Activated CD4-positive, alpha-beta T cell treated with anti-CD3 and anti-CD28 coated beads, Interleukin-2, amount 10 ng/mL, durations not matched to agents 24 days and 14 days (primary cell): ENCODE data around the gene DAB2IP. TPM values are rescaled to one million over a fixed set of nuclear protein-coding genes. Genes with fewer than 3 reads are reported as not detected.

Experiments used
- DNase-seq: peaks from one replicate; pipeline ENCODE4 v3.0.0; 2022
- H3K27ac Mint-ChIP-seq: one replicate; pipeline ENCODE4 v1.8.0; 2022; ENCODE audit warnings: mild to moderate bottlenecking, mixed read lengths
- H3K27me3 Mint-ChIP-seq: one replicate; pipeline ENCODE4 v1.8.0; 2022; ENCODE audit warnings: mixed read lengths
- H3K36me3 Mint-ChIP-seq: one replicate; pipeline ENCODE4 v1.8.0; 2022; ENCODE audit warnings: low read depth, mild to moderate bottlenecking, mixed read lengths
- H3K4me1 Mint-ChIP-seq: one replicate; pipeline ENCODE4 v1.8.0; 2021; ENCODE audit warnings: mixed read lengths
- H3K4me3 Mint-ChIP-seq: one replicate; pipeline ENCODE4 v1.8.0; 2022; ENCODE audit warnings: mild to moderate bottlenecking, moderate library complexity, mixed read lengths
- H3K9me3 Mint-ChIP-seq: one replicate; pipeline ENCODE4 v1.8.0; 2021; ENCODE audit warnings: mixed read lengths
- intact Hi-C: fragments of 100-400 bp; cut with micrococcal nuclease; formaldehyde crosslinking; loops from one replicate; pipeline ENCODE4 v1.15.1; 2023
- total RNA-seq: library from RNA; stranded (reverse); gene quantifications from 2 replicates; pipeline ENCODE4 v1.2.3, GENCODE V29; 2022

DAB2IP gene
- total RNA-seq, 1 donor from 2014 or later: not detected

- Mint-ChIP-seq H3K9me3 (no peaks in the 10 kb centered on the region), H3K4me1 (no peaks in the 10 kb centered on the region), H3K36me3 (no peaks in the 10 kb centered on the region), H3K27ac (no peak overlapping the region), H3K4me3 (no peak overlapping the region), H3K27me3 (no peaks in the 10 kb centered on the region)
- DNase-seq: no peak
- intact Hi-C loops: no loop called here
Observed at GRCh38 chr9:121813519-121814210, 162.2 kb downstream of the DAB2IP start.

- Mint-ChIP-seq H3K27me3 (no peaks in the 10 kb centered on the region), H3K27ac (no peak overlapping the region), H3K4me3 (no peak overlapping the region), H3K9me3 (no peaks in the 10 kb centered on the region), H3K36me3 (no peaks in the 10 kb centered on the region), H3K4me1 (no peaks in the 10 kb centered on the region)
- intact Hi-C loops: no loop called here
- no peak for DNase-seq
Observed at GRCh38 chr9:121814594-121814993, 163.2 kb downstream of the DAB2IP start.

- no peak overlapping the region for H3K27ac Mint-ChIP-seq
- intact Hi-C loops: no loop called here
- H3K4me3 Mint-ChIP-seq: no peak overlapping the region
- no peaks in the 10 kb centered on the region for H3K4me1 Mint-ChIP-seq
- no peaks in the 10 kb centered on the region for H3K36me3 Mint-ChIP-seq
- H3K9me3 Mint-ChIP-seq: no peaks in the 10 kb centered on the region
- DNase-seq: no peak
- H3K27me3 Mint-ChIP-seq: no peaks in the 10 kb centered on the region
Observed at GRCh38 chr9:121815084-121815483, 163.7 kb downstream of the DAB2IP start.

- H3K9me3 Mint-ChIP-seq: no peaks in the 10 kb centered on the region
- no peaks in the 10 kb centered on the region for H3K36me3 Mint-ChIP-seq
- no peak overlapping the region for H3K27ac Mint-ChIP-seq
- no peak for DNase-seq
- H3K4me3 Mint-ChIP-seq: no peak overlapping the region
- intact Hi-C loops: no loop called here
- H3K4me1 Mint-ChIP-seq: no peaks in the 10 kb centered on the region
- no peaks in the 10 kb centered on the region for H3K27me3 Mint-ChIP-seq
Observed at GRCh38 chr9:121815546-121816448, 164.4 kb downstream of the DAB2IP start.

GRCh38 chr9:121816449-121816817 is 165.0 kb downstream of the DAB2IP start:
- H3K4me3 Mint-ChIP-seq: no peak overlapping the region
- H3K36me3 Mint-ChIP-seq: no peaks in the 10 kb centered on the region
- H3K9me3 Mint-ChIP-seq: no peaks in the 10 kb centered on the region
- no peak overlapping the region for H3K27ac Mint-ChIP-seq
- intact Hi-C loops: no loop called here
- no peaks in the 10 kb centered on the region for H3K4me1 Mint-ChIP-seq
- H3K27me3 Mint-ChIP-seq: no peaks in the 10 kb centered on the region
- DNase-seq: no peak

- no peaks in the 10 kb centered on the region for H3K36me3 Mint-ChIP-seq
- DNase-seq: no peak
- H3K4me3 Mint-ChIP-seq: no peak overlapping the region
- H3K4me1 Mint-ChIP-seq: no peaks in the 10 kb centered on the region
- intact Hi-C loops: no loop called here
- H3K27ac Mint-ChIP-seq: no peak overlapping the region
- H3K9me3 Mint-ChIP-seq: no peaks in the 10 kb centered on the region
- H3K27me3 Mint-ChIP-seq: no peaks in the 10 kb centered on the region
Observed at GRCh38 chr9:121816845-121817450, 165.5 kb downstream of the DAB2IP start.

- intact Hi-C loops: no loop called here
- no peaks in the 10 kb centered on the region for H3K27me3 Mint-ChIP-seq
- H3K4me1 Mint-ChIP-seq: no peaks in the 10 kb centered on the region
- DNase-seq: no peak
- H3K4me3 Mint-ChIP-seq: no peak overlapping the region
- no peaks in the 10 kb centered on the region for H3K36me3 Mint-ChIP-seq
- no peak overlapping the region for H3K27ac Mint-ChIP-seq
- H3K9me3 Mint-ChIP-seq: no peaks in the 10 kb centered on the region
Observed at GRCh38 chr9:121817476-121817875, 166.0 kb downstream of the DAB2IP start.

GRCh38 chr9:121818016-121818661 is 166.7 kb downstream of the DAB2IP start:
- Mint-ChIP-seq H3K27me3 (no peaks in the 10 kb centered on the region), H3K27ac (no peak overlapping the region), H3K9me3 (no peaks in the 10 kb centered on the region), H3K36me3 (no peaks in the 10 kb centered on the region), H3K4me1 (no peaks in the 10 kb centered on the region), H3K4me3 (no peak overlapping the region)
- intact Hi-C loops: no loop called here
- no peak for DNase-seq

GRCh38 chr9:121818841-121819427 is 167.5 kb downstream of the DAB2IP start:
- no peaks in the 10 kb centered on the region for H3K27me3 Mint-ChIP-seq
- no peaks in the 10 kb centered on the region for H3K4me1 Mint-ChIP-seq
- no peak overlapping the region for H3K27ac Mint-ChIP-seq
- H3K4me3 Mint-ChIP-seq: no peak overlapping the region
- H3K9me3 Mint-ChIP-seq: no peaks in the 10 kb centered on the region
- no peak for DNase-seq
- H3K36me3 Mint-ChIP-seq: no peaks in the 10 kb centered on the region
- intact Hi-C loops: no loop called here

- Mint-ChIP-seq H3K4me1 (no peaks in the 10 kb centered on the region), H3K9me3 (no peaks in the 10 kb centered on the region), H3K4me3 (no peak overlapping the region), H3K36me3 (no peaks in the 10 kb centered on the region), H3K27ac (no peak overlapping the region), H3K27me3 (no peaks in the 10 kb centered on the region)
- no peak for DNase-seq
- intact Hi-C loops: no loop called here
Observed at GRCh38 chr9:121819428-121820231, 168.2 kb downstream of the DAB2IP start.

GRCh38 chr9:121820286-121821005 is 169.0 kb downstream of the DAB2IP start:
- Mint-ChIP-seq H3K27me3 (no peaks in the 10 kb centered on the region), H3K9me3 (no peaks in the 10 kb centered on the region), H3K27ac (no peak overlapping the region), H3K36me3 (no peaks in the 10 kb centered on the region), H3K4me3 (no peak overlapping the region), H3K4me1 (no peaks in the 10 kb centered on the region)
- no peak for DNase-seq
- intact Hi-C loops: no loop called here

- DNase-seq: no peak
- H3K9me3 Mint-ChIP-seq: no peaks in the 10 kb centered on the region
- no peak overlapping the region for H3K27ac Mint-ChIP-seq
- H3K4me3 Mint-ChIP-seq: no peak overlapping the region
- H3K4me1 Mint-ChIP-seq: no peaks in the 10 kb centered on the region
- intact Hi-C loops: no loop called here
- H3K36me3 Mint-ChIP-seq: no peaks in the 10 kb centered on the region
- H3K27me3 Mint-ChIP-seq: no peaks in the 10 kb centered on the region
Observed at GRCh38 chr9:121821326-121821725, 169.9 kb downstream of the DAB2IP start.
